H1 (cell line): Measurements from ENCODE around the gene RAB11A. TPM values are rescaled to one million over a fixed set of nuclear protein-coding genes. Genes with fewer than 3 reads are reported as not detected.
A peak's percentile ranks its signal among the peaks of the same experiment; 100 is the strongest.

Experiments
- BACH1 ChIP-seq: IDR thresholded peaks from 2 replicates; pipeline ENCODE4 v1.6.1; 2012; ENCODE audit warnings: low read length, improper control_type of control experiment
- BRCA1 ChIP-seq: IDR thresholded peaks from 2 replicates; pipeline ENCODE4 v1.6.1; 2012; ENCODE audit warnings: low read depth, low read length, improper control_type of control experiment
- CBX5 ChIP-seq: fragments of 300-800, 300-1000 bp; sonication (generic); IDR thresholded peaks from 2 replicates; pipeline ENCODE4 v1.7.1; 2016; ENCODE audit warnings: antibody characterized with exemption, low read length, low read depth
- CTBP2 ChIP-seq: IDR thresholded peaks from 2 replicates; pipeline ENCODE4 v1.7.0; 2011; ENCODE audit warnings: borderline replicate concordance, mild to moderate bottlenecking, moderate library complexity, mixed read lengths, low read length; ENCODE audit not compliant: insufficient read depth, insufficient read length
- GTF2F1 ChIP-seq: IDR thresholded peaks from 2 replicates; pipeline ENCODE4 v1.6.1; 2012; ENCODE audit warnings: low read depth, low read length, improper control_type of control experiment, borderline replicate concordance
- NANOG ChIP-seq: IDR thresholded peaks from 2 replicates; pipeline ENCODE4 v1.6.1; 2011; ENCODE audit warnings: low read length, low read depth, mild to moderate bottlenecking, inconsistent platforms; ENCODE audit not compliant: insufficient read depth, poor library complexity, severe bottlenecking
- NRF1 ChIP-seq: IDR thresholded peaks from 2 replicates; pipeline ENCODE4 v1.6.1; 2011; ENCODE audit warnings: mild to moderate bottlenecking, low read depth, low read length, improper control_type of control experiment
- RBBP5 ChIP-seq: IDR thresholded peaks from 2 replicates; pipeline ENCODE4 v1.7.1; 2012; ENCODE audit warnings: low read depth, mild to moderate bottlenecking, inconsistent platforms, low read length, moderate library complexity, borderline replicate concordance
- RNF2 ChIP-seq: fragments of 200-900, 300-1000 bp; sonication (generic); IDR thresholded peaks from 2 replicates; pipeline ENCODE4 v1.7.1; 2016; ENCODE audit warnings: borderline replicate concordance, low read depth, mild to moderate bottlenecking, antibody characterized with exemption, low read length; ENCODE audit not compliant: poor library complexity, severe bottlenecking; ENCODE audit errors: missing control alignments
- SIN3A ChIP-seq, 2 experiments: IDR thresholded peaks in 1 of 2; conservative IDR thresholded peaks in 1 of 2; 2 replicates each; pipeline ENCODE4 v1.6.1; 2011 to 2012; ENCODE audit warnings: low read length in 2 of 2, improper control_type of control experiment in 1 of 2, low read depth in 1 of 2, mild to moderate bottlenecking in 1 of 2
- SIX5 ChIP-seq: IDR thresholded peaks from 2 replicates; pipeline ENCODE4 v1.6.1; 2011; ENCODE audit warnings: mild to moderate bottlenecking, low read depth, low read length
- SP4 ChIP-seq: IDR thresholded peaks from 2 replicates; pipeline ENCODE4 v1.6.1; 2012; ENCODE audit warnings: low read length, inconsistent platforms
- SRF ChIP-seq: IDR thresholded peaks from 2 replicates; pipeline ENCODE4 v1.6.1; 2011; ENCODE audit warnings: mild to moderate bottlenecking, low read depth, low read length, moderate library complexity
- SUZ12 ChIP-seq: fragments of 200-600 bp; sonication (generic); IDR thresholded peaks from 2 replicates; pipeline ENCODE4 v1.6.1; 2012; ENCODE audit warnings: mild to moderate bottlenecking, inconsistent platforms, low read length, moderate library complexity, mixed read lengths
- TAF7 ChIP-seq: optimal IDR thresholded peaks from 2 replicates; pipeline ENCODE3; 2011; ENCODE audit warnings: low read depth, mild to moderate bottlenecking, inconsistent platforms, low read length, moderate library complexity, borderline replicate concordance
- TBP ChIP-seq: IDR thresholded peaks from 2 replicates; pipeline ENCODE4 v1.6.1; 2011; ENCODE audit warnings: low read depth, low read length, improper control_type of control experiment
- TCF12 ChIP-seq: IDR thresholded peaks from 2 replicates; pipeline ENCODE4 v1.6.1; 2011; ENCODE audit warnings: low read depth, mild to moderate bottlenecking, low read length
- TEAD4 ChIP-seq: IDR thresholded peaks from 2 replicates; pipeline ENCODE4 v1.6.1; 2012; ENCODE audit warnings: low read depth, low read length, inconsistent platforms, mixed read lengths
- polyA plus RNA-seq, 7 experiments: library from polyadenylated mRNA; depleted of rRNA in 3 of 7; stranded (reverse) in 5 of 7; unstranded in 2 of 7; fragments of >200 nt in 5 of 7; fragments of 200-250 nt in 2 of 7; gene quantifications; 1 replicate in 5 of 7; 2 replicates in 1 of 7; 4 replicates in 1 of 7; pipeline versions ENCODE4 v1.2.1 to v1.2.3, GENCODE V29; 2011 to 2013; ENCODE audit warnings: missing spikeins in 2 of 7, mixed read lengths in 2 of 7
- total RNA-seq: library from RNA; stranded (reverse); fragmentation: NEBNext Ultra II Directional; extraction: Animal tissue kit (Norgen Biotek cat#: 25700); gene quantifications from 2 replicates; pipeline ENCODE4 v1.2.1, GENCODE V29; 2021
- TF ChIP-seq, protein P1 (sequence below): IDR thresholded peaks from 2 replicates; pipeline ENCODE4 v1.6.1; 2012; ENCODE audit warnings: inconsistent platforms
- TF ChIP-seq, protein P2 (sequence below): IDR thresholded peaks from 2 replicates; pipeline ENCODE4 v1.6.1; 2012; ENCODE audit warnings: low read length, inconsistent platforms
- TF ChIP-seq, protein P3 (sequence below): IDR thresholded peaks from 2 replicates; pipeline ENCODE4 v1.6.1; 2011; ENCODE audit warnings: low read depth, mild to moderate bottlenecking, low read length; ENCODE audit not compliant: insufficient read depth
- TF ChIP-seq, protein P4 (sequence below): IDR thresholded peaks from 2 replicates; pipeline ENCODE4 v1.6.1; 2012; ENCODE audit warnings: inconsistent platforms

RAB11A gene
- total and polyA plus RNA-seq, 2 of the 8 experiments (the other 6 are each of a cell fraction or from before 2014, with no cell fraction given), result 211 to 254 TPM

DNA sequence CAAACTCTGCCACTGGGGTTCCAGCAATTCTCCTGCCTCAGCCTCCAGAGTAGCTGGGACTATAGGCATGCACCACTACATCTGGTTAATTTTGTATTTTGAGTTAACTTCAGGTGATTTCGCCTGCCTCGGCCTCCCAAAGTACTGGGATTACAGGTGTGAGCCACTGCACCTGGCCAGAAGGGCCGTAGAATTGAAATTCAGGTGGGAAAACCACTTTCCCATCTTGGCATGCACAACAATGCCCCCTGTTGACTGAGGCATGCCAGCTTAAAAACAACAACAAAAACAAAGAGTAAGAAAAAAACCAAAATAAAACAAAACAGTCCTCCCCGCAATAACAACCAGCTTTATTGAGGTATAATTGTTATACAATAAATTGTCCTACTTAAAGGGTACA, 32.6 kb upstream of the RAB11A start (continued):
- TF ChIP-seq NRF1 (no peak), SIX5 (no peak), GTF2F1 (no peak), BACH1 (no peak), TBP (no peak), CTBP2 (no peak), RNF2 (no peak), SRF (no peak), TEAD4 (peak; percentile 70; the same call in 1 of the 2 replicates), RBBP5 (no peak), BRCA1 (no peak), NANOG (no peak), SIN3A (conservative IDR thresholded peaks at IDR 0.05 in 1 of 2, IDR thresholded peaks at IDR 0.05 in 1 of 2; ENCODE audit: low read depth in 1 of 2, low read length in 2 of 2) (no peak), TCF12 (peak; percentile 71; the same call in 1 of the 2 replicates), SUZ12 (no peak), TAF7 (no peak), SP4 (no peak), CBX5 (no peak)
- TF ChIP-seq, protein P1, sequence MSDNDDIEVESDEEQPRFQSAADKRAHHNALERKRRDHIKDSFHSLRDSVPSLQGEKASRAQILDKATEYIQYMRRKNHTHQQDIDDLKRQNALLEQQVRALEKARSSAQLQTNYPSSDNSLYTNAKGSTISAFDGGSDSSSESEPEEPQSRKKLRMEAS, result peak; percentile 63; the same call in 1 of the 2 replicates
- TF ChIP-seq, protein P2, sequence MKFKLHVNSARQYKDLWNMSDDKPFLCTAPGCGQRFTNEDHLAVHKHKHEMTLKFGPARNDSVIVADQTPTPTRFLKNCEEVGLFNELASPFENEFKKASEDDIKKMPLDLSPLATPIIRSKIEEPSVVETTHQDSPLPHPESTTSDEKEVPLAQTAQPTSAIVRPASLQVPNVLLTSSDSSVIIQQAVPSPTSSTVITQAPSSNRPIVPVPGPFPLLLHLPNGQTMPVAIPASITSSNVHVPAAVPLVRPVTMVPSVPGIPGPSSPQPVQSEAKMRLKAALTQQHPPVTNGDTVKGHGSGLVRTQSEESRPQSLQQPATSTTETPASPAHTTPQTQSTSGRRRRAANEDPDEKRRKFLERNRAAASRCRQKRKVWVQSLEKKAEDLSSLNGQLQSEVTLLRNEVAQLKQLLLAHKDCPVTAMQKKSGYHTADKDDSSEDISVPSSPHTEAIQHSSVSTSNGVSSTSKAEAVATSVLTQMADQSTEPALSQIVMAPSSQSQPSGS, result no peak
- TF ChIP-seq, protein P3, sequence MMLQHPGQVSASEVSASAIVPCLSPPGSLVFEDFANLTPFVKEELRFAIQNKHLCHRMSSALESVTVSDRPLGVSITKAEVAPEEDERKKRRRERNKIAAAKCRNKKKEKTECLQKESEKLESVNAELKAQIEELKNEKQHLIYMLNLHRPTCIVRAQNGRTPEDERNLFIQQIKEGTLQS, result no peak
- TF ChIP-seq, protein P4, sequence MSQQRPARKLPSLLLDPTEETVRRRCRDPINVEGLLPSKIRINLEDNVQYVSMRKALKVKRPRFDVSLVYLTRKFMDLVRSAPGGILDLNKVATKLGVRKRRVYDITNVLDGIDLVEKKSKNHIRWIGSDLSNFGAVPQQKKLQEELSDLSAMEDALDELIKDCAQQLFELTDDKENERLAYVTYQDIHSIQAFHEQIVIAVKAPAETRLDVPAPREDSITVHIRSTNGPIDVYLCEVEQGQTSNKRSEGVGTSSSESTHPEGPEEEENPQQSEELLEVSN, result peak; percentile 88
